Thyroid gland (tissue), 4 donors: ENCODE data around the gene FER1L5. TPM values are rescaled to one million over a fixed set of nuclear protein-coding genes. Genes with fewer than 3 reads are reported as not detected.

Source experiments
- DNase-seq, 2 donors: peaks; one replicate each; pipeline ENCODE4 v3.0.0-alpha.2; 2019
- H3K27ac ChIP-seq, 3 donors: fragments of 200-600 bp; sonication (generic); 1 replicate in 2 of 3; 2 replicates in 1 of 3; pipeline ENCODE4 v1.5.1; 2016 to 2019; ENCODE audit warnings: mild to moderate bottlenecking in 1 of 3, moderate library complexity in 1 of 3
- H3K27me3 ChIP-seq: fragments of 200-600 bp; sonication (generic); one replicate; pipeline ENCODE4 v1.5.1; 2019
- H3K36me3 ChIP-seq, 2 donors: fragments of 200-600 bp; sonication (generic); one replicate each; pipeline ENCODE4 v1.5.1; 2016 to 2019
- H3K4me1 ChIP-seq, 2 donors: fragments of 200-600 bp; sonication (generic); one replicate each; pipeline ENCODE4 v1.5.1; 2017 to 2019
- H3K4me3 ChIP-seq, 3 donors: fragments of 200-600 bp; sonication (generic); replicated peaks in 1 of 3; 1 replicate in 2 of 3; 2 replicates in 1 of 3; pipeline ENCODE4 v1.5.1; 2016; ENCODE audit warnings: mild to moderate bottlenecking in 1 of 3
- H3K9me3 ChIP-seq: fragments of 200-600 bp; sonication (generic); one replicate; pipeline ENCODE4 v1.5.1; 2017
- POLR2A ChIP-seq, 2 donors: fragments of 450-650 bp; IDR thresholded peaks; one replicate each; pipeline ENCODE4 v1.6.1; 2017; ENCODE audit warnings: antibody characterized with exemption in 2 of 2, mild to moderate bottlenecking in 2 of 2, moderate library complexity in 1 of 2
- WGBS, 2 donors: methylation state at CpG; one replicate each; pipeline ENCODE4 v1.1.5; 2017; 5-methylcytosine and 5-hydroxymethylcytosine counted together
- intact Hi-C: fragments of 100-400 bp; cut with DNase I; formaldehyde crosslinking; loops from one replicate; pipeline ENCODE4 v1.15.1; 2023
- total RNA-seq, 4 donors: library from RNA; depleted of rRNA; stranded (reverse); fragments of >200 nt; gene quantifications; one replicate each; pipeline ENCODE4 v1.2.3, GENCODE V29; 2016
- TF ChIP-seq, protein P1 (sequence below), 6 experiments: fragments of 200-600 bp in 3 of 6; fragments of 450-650 bp in 3 of 6; sonication (generic) in 3 of 6; IDR thresholded peaks; one replicate each; pipeline ENCODE4 v1.5.1; 2016 to 2019; ENCODE audit warnings: antibody characterized with exemption in 6 of 6, mild to moderate bottlenecking in 2 of 6, inconsistent platforms in 1 of 6, moderate library complexity in 1 of 6

The FER1L5 gene
- total RNA-seq, 4 donors from 2014 or later: 0.11 to 1.5 (median 0.34) TPM

DNA sequence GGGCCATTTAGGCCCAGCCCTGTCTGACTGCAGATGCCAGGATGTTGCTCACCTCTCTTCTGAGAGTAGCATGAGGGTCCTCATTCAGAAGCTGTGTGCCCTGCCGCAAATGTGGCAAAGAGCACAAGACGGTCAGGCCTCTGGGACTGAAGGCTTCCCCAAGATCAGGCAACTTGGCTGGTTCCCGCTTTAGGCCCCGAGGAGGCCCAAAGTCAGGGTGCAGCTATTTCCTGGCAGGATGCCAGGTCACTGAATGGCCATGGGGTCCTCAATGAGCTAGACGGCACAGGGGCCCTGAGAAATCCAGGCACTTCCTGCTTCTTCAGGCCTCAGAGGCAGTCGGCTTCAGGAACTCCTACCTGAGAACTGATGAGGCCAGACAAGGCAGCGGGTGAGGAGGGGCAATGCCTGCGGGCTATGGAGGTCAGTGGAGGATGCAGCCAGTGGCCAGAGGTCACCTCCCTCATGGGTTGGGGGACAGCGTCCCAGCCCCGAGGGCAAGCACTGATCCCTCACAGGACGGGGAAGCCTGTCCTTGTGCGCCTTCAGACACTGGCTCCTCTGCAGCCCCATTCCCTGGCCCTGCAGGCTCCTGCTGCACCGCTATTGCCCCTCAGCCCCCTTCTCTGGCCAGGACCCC lies 52.4 kb downstream of the FER1L5 start:
- TF ChIP-seq POLR2A (IDR thresholded peaks at IDR 0.05): no peak
- TF ChIP-seq, protein P1, sequence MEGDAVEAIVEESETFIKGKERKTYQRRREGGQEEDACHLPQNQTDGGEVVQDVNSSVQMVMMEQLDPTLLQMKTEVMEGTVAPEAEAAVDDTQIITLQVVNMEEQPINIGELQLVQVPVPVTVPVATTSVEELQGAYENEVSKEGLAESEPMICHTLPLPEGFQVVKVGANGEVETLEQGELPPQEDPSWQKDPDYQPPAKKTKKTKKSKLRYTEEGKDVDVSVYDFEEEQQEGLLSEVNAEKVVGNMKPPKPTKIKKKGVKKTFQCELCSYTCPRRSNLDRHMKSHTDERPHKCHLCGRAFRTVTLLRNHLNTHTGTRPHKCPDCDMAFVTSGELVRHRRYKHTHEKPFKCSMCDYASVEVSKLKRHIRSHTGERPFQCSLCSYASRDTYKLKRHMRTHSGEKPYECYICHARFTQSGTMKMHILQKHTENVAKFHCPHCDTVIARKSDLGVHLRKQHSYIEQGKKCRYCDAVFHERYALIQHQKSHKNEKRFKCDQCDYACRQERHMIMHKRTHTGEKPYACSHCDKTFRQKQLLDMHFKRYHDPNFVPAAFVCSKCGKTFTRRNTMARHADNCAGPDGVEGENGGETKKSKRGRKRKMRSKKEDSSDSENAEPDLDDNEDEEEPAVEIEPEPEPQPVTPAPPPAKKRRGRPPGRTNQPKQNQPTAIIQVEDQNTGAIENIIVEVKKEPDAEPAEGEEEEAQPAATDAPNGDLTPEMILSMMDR (IDR thresholded peaks at IDR 0.05): no peak
- intact Hi-C loops: no loop called here
- Histone ChIP-seq H3K4me1 (peaks cover 5 to 12% of the 10 kb centered on the region in 2 donors), H3K9me3 (no peaks in the 10 kb centered on the region), H3K4me3 (no peak overlapping the region), H3K27me3 (no peaks in the 10 kb centered on the region), H3K27ac (no peak overlapping the region), H3K36me3 (no peaks in the 10 kb centered on the region)
- no peak for DNase-seq
- WGBS, 2 donors: 78 to 85% methylated on average over 4 to 13 of the region's 13 CpGs

DNA sequence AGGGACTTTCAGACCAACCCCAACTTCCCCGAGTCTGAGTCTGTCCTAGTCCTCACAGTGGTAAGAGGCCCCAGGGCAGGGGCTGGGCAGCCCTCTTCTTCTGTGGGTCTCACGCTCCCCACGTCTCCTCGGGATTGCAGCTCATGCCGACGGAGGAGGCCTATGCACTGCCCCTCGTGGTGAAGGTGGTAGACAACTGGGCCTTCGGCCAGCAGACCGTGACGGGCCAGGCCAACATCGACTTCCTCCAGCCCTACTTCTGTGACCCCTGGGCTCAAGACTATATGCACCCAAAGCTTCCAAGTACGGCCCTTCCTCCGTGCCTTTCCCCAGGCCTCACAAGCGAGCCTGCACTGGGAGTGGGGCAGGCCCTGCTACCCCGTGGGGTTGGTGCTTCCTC lies 53.0 kb downstream of the FER1L5 start:
- Histone ChIP-seq H3K4me3 (no peak overlapping the region), H3K36me3 (no peaks in the 10 kb centered on the region), H3K4me1 (peaks cover 5 to 12% of the 10 kb centered on the region in 2 donors), H3K27ac (no peak overlapping the region), H3K27me3 (no peaks in the 10 kb centered on the region), H3K9me3 (no peaks in the 10 kb centered on the region)
- no peak for TF ChIP-seq POLR2A (IDR thresholded peaks at IDR 0.05)
- TF ChIP-seq, protein P1 (IDR thresholded peaks at IDR 0.05): no peak
- DNase-seq: no peak
- 75 to 89% methylated on average over 10 to 14 of the region's 15 CpGs for WGBS, 2 donors
- intact Hi-C loops: no loop called here

DNA sequence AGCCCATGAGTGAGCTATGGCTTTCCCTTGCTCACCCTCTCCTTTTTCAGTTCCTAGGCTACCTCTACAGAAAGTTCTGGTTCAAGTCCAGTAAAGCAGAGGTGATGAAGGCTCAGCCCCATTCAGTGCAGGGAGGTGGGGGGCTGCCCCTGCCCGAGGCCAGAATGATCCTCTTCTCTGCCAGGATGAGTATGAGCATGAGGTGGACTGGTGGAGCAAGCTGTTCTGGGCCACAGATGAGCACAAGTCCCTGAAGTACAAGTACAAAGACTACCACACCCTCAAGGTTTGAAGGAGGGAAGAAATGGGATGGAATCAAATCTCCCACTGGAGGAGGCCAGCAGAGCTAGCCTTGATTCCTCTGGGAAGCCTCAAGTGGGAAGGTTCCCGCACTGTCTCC lies 54.9 kb downstream of the FER1L5 start:
- WGBS, 2 donors: 44 to 75% methylated on average over 1 to 2 of the region's 2 CpGs
- H3K4me3 ChIP-seq: no peak overlapping the region
- H3K9me3 ChIP-seq: no peaks in the 10 kb centered on the region
- H3K27ac ChIP-seq: no peak overlapping the region
- no peak for TF ChIP-seq POLR2A (IDR thresholded peaks at IDR 0.05)
- TF ChIP-seq, protein P1 (IDR thresholded peaks at IDR 0.05): no peak
- H3K27me3 ChIP-seq: no peaks in the 10 kb centered on the region
- no peaks in the 10 kb centered on the region for H3K36me3 ChIP-seq
- DNase-seq: no peak
- peaks cover 4% of the 10 kb centered on the region in 2 donors for H3K4me1 ChIP-seq
- intact Hi-C loops: no loop called here

DNA sequence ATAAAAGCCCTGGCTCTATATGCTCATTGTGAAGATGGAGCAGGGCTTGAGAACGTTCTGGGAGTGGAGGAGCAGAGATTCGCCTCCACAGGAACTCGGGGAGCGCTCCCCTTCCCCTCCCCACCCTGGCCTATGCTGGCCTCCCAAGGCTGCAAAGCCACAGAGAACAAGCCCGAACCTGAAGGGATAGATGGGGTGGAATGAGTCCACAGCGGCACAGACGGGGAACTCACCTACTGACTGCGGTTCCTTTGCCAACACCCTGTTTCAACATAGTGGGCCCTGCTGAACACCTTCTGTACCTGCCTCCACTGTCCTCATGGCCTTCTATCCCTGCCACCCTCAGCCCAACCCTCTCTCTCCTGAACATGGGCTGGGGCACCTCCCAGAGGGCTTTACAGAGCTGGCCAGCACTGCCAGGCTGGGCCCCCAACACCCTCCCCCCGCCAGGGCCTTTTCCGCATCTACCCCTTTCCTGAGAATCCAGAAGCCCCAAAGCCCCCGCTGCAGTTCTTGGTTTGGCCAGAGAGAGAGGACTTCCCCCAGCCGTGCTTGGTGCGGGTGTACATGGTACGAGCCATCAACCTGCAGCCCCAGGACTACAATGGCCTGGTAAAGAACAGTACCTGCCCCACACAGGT lies 55.8 kb downstream of the FER1L5 start:
- H3K4me1 ChIP-seq: no peaks in the 10 kb centered on the region
- DNase-seq: no peak
- H3K4me3 ChIP-seq: no peak overlapping the region
- no peak overlapping the region for H3K27ac ChIP-seq
- intact Hi-C loops: no loop called here
- H3K36me3 ChIP-seq: no peaks in the 10 kb centered on the region
- TF ChIP-seq, protein P1 (IDR thresholded peaks at IDR 0.05): no peak
- TF ChIP-seq POLR2A (IDR thresholded peaks at IDR 0.05): no peak
- no peaks in the 10 kb centered on the region for H3K27me3 ChIP-seq
- WGBS, 2 donors: 91 to 94% methylated on average over 11 to 14 of the region's 14 CpGs
- H3K9me3 ChIP-seq: no peaks in the 10 kb centered on the region

DNA sequence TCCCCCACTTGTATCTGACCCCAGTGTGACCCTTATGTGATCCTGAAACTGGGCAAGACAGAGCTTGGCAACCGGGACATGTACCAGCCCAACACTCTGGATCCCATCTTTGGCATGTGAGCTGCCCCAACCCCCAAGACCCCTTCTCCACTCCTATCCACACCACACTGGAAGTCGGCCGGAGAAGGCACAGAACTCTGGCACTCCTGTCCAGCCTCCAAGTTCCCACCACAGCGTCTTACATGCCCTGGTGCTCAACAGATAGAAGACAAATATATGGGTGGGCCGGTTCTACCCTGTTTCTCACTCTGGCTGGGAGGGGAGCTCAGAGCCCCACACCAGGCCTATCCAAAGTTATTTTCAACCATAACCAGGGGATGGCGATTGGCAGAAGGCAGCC lies 56.5 kb downstream of the FER1L5 start:
- TF ChIP-seq POLR2A (IDR thresholded peaks at IDR 0.05): no peak
- TF ChIP-seq, protein P1 (IDR thresholded peaks at IDR 0.05): no peak
- DNase-seq: no peak
- Histone ChIP-seq H3K4me3 (no peak overlapping the region), H3K27ac (no peak overlapping the region), H3K36me3 (no peaks in the 10 kb centered on the region), H3K4me1 (no peaks in the 10 kb centered on the region), H3K27me3 (no peaks in the 10 kb centered on the region), H3K9me3 (no peaks in the 10 kb centered on the region)
- 92 to 96% methylated on average over 6 of the region's 6 CpGs for WGBS, 2 donors
- intact Hi-C loops: no loop called here
